Right ventricle myocardium superior (tissue), 1 donor: ENCODE data around the gene MUC4. TPM values are rescaled to one million over a fixed set of nuclear protein-coding genes. Genes with fewer than 3 reads are reported as not detected.

ENCODE experiments used
- ATAC-seq: fragments of 200-7000 bp; cut with Tn5 transposase; one replicate; pipeline ENCODE4 v1.9.1; 2020; ENCODE audit warnings: mild to moderate bottlenecking; ENCODE audit not compliant: poor library complexity
- DNase-seq: peaks from one replicate; pipeline ENCODE4 v3.0.0-alpha.2; 2020
- intact Hi-C: fragments of 100-400 bp; cut with DNase I; formaldehyde crosslinking; loops from one replicate; pipeline ENCODE4 v1.11.2; 2022
- total RNA-seq: library from RNA; stranded (reverse); fragmentation: NEBNext Ultra II Directional; extraction: Animal tissue kit (Norgen Biotek cat#: 25700); gene quantifications from one replicate; pipeline ENCODE4 v1.2.1, GENCODE V29; 2021
- donor health status: DM: no; HTN: yes; CAD: no; lungs with severe emphysema.

The MUC4 gene
- total RNA-seq, 1 donor from 2014 or later = not detected

DNA sequence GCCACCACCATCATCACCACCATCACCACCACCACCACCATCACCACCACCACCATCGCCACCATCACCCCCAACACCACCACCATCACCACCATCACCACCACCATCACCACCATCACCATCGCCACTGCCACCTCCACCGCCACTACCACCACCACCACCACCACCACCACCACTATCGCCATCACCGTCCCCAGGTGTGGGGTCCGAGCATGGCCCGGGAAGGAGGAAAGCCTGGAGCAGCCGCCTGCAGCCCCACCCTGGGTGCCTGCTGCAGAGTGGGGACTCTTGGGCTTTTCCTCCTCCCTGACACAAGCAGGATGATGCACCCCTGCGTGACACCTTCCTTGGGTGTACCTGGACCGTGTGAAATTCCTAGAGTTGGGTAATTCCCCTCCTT lies 43.9 kb downstream of the MUC4 start:
- DNase-seq (no peak), ATAC-seq (no peak)
- intact Hi-C loops = no loop called here

DNA sequence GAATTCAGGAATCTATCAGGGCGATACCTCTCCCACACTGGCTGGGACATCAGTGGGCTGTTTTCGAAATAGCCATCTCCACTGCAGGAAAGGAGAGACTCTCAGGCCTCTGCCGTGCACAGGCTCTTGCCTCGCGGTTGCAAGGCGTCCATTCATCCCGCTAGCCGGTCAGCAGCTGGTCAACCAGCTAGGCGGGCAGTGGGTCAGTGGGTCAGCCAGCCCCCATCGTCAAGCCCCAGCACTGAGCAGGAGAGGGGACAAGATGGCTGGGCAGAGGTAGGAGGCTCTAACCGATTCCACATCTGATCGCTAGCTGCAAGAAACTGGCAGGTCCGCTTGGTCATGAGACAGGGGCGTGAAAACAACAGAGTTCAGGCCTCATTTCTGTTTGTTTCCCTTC lies 45.1 kb downstream of the MUC4 start:
- no peak for ATAC-seq
- DNase-seq = no peak
- intact Hi-C loops = no loop called here

DNA sequence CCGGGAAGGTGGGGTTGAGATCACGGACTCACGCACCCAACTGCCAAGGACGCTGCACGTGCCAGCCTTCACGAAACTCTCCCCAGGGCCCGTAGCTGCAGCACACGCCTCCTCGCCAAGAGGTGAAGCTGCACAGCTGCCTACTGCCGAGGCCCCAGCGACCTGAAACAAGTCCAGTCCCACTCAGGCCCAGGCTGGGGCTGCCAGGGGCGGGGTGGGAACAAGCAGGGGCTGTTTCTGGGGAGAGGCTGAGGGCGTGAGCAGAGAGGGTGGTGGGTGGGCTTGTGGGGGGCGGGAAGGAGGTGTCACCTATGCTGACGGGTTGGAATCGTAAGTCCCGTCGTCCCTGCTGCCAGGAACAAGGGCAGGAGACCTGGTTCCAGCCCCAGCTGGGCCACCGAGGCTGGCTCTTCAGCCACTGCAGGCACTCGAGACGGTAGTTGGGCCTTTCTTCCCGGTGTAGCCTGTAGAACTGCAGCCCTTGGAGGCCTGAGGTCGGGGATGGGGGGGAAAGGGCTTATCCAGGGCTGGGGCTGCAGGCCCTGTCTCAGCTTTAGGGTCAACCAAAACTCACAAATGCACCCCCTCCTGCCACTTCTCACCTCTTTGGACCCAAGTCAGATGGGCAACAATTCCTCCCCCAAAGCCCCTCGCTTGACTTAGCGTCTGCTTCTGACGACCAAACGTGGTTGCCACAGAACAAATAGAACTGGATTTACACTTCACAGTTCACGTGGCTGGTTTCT lies 46.6 kb downstream of the MUC4 start:
- ATAC-seq = no peak

DNA sequence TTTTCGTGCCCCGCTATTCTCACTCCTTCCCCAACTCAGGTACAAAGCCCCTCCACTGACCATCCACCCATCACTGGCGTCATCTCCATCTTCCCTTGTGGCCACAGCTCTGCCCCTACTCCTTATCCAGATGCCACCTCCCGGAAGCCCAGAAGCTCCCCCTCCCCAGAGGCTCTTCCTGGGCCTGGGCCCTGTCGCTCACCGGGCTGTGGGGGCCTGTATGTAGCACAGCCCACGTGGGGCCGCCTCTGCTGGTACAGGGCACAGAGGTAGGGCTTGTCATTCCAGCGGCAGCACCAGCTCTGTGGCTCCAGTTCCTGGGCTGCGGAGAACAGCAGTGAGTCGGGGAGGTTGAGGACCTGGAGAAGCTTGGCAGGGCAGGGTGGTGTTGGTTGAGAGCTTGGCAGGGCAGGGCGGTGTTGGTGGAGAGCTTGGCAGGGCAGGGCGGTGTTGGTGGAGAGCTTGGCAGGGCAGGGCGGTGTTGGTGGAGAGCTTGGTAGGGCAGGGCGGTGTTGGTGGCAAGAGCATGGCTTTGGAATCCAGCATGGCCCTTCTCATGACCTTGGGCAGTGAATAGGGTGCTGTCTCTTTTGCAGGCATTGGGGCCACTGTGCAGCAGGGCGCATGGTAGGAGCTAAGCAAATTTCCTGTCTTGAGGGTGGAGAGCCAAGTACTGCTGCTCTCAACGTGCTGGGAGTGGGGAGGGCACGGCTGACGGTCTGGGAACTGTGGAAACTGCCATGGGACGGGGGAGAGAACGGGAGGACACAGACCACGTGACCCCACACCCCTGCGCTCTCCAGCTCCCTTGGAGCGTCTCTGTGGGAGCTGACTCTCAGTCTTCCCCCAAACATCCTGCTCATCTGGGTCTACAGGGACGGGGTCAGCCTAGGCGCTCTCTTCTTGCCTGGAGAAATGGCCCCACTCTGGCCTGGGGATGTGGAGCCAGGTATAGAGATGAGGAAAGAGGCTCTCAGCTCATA lies 47.6 kb downstream of the MUC4 start:
- DNase-seq = peak; percentile 29
- no peak for ATAC-seq
- intact Hi-C loops = no loop called here

More for the DNA sequence above, 46.6 kb downstream of the MUC4 start:
- intact Hi-C loops = no loop called here
- DNase-seq = peak; percentile 27

DNA sequence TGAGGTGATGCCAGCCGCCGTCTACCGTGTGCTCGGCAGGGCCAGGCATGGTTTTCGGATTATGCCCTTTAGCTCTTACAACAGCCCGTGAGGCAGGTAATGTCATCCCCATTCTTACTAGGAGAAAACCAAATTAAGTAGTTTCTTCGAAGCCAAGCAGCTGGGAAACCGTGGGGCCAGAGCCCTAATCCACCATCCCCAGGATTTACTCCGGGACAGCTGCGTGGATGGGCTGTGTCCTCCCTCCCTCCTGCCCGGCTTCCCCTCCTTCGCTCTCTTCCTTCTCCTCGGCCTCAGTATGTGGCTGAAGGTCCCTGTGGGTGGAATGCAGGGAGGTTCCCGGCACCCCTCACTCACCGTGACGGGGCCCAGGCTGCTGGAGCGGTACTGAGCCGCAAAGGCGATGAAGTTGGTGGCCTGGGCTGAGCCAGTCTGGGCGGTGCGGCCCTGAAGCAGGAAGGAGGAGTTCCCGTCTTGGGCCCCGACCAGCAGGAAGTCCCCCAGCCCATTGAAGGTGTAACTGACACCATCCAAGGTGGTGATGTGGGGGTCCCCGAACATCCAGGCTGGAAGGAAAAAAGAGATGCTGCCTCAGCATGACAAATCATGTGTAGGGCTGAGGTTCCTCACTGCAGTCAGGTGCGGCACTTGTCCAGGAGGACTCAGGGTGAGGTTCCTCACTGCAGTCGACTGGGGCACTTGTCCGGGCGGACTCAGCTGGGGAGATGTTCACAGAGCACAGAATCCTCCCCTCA lies 48.5 kb downstream of the MUC4 start:
- ATAC-seq (no peak), DNase-seq (peak; percentile 8)
- intact Hi-C loops = no loop called here

DNA sequence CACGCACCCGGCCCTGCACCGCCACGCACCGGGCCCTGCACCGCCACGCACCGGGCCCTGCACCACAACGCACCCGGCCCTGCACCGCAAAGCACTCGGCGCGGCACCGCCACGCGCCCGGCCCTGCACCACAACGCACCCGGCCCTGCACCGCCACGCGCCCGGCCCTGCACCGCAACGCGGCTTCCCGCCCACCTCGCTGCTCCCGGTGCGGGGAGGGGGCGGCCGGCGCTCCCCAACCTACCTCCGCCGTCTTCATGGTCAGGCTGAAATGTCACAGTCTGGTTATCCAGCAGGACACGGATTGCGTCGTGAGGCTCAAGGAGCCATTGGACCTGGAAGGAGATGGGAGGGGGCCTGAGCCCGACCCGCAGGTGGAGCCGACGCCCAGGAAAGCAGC lies 49.1 kb downstream of the MUC4 start:
- intact Hi-C loops = no loop called here
- ATAC-seq = no peak
- no peak for DNase-seq

DNA sequence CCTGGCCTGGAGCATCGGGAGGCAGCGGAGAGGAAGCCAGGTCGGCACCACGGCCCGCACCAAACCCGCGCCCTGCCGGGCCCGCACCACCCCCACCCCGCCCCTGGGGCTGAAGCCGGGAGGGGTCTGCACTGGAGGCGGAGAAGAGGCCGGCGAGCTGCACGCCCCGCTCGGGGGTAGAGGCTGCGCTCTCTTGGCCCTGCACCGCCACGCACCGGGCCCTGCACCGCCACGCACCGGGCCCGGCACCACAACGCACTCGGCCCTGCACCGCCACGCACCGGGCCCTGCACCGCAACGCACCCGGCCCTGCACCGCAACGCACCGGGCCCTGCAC lies 49.5 kb downstream of the MUC4 start:
- intact Hi-C loops = no loop called here
- ATAC-seq (no peak), DNase-seq (no peak)

DNA sequence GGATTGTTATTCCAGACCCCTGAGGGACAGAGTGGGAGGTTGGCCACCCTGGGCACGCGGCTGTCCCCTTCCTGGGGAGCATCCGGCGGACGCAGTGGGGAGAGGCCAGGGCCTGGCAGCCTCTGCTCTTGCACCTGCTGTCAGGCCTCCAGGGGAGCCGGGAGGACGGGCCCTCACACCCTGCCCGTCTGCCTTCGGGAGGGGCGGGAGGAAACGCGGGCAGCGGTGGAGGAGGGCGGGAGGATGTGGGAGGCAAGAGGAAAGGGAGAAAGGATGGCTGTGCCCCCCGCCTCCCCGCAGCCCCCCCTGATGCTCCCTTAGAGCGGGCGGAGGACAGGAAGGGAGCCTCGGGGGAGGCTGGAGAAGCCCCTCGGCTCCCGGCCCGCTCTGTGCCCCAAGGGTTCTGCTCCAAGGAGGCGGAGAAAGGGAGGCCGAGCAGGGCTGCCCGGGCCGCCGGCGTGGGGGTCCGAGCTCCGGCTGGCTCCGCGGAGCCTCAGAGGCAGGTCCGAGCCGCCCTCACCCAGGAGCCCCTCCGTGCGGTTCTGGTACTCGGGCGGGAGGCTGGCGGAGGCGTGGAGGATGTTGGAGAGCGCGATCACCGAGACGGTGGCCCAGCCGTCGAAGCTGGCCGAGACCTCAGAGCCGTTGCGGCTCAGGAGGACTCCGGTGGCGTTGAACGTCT lies 50.0 kb downstream of the MUC4 start:
- ATAC-seq = no peak
- intact Hi-C loops = no loop called here
- DNase-seq = no peak

DNA sequence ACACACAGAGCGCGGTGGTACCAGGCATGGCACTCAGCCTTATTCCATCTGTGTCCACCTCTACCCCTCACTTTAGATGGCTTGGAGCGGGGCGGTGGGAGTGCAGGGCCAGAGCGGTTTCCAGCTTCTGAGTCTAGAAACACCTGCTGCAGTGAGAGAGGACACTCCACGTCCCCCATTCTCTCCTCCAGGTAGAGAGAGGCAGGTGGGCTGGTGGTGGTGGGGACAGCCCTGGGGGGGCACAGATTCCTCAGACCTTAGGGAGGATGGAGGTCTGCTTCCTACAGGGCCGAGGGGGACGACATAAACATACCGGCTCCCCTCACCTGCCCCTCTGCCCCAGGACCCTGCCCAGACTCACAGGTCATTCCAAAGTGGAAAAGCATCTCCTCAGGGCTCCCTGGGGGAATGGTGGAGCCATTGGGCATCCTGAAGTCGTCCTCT lies 50.6 kb downstream of the MUC4 start:
- DNase-seq (no peak), ATAC-seq (peak; percentile 7)
- intact Hi-C loops = no loop called here

DNA sequence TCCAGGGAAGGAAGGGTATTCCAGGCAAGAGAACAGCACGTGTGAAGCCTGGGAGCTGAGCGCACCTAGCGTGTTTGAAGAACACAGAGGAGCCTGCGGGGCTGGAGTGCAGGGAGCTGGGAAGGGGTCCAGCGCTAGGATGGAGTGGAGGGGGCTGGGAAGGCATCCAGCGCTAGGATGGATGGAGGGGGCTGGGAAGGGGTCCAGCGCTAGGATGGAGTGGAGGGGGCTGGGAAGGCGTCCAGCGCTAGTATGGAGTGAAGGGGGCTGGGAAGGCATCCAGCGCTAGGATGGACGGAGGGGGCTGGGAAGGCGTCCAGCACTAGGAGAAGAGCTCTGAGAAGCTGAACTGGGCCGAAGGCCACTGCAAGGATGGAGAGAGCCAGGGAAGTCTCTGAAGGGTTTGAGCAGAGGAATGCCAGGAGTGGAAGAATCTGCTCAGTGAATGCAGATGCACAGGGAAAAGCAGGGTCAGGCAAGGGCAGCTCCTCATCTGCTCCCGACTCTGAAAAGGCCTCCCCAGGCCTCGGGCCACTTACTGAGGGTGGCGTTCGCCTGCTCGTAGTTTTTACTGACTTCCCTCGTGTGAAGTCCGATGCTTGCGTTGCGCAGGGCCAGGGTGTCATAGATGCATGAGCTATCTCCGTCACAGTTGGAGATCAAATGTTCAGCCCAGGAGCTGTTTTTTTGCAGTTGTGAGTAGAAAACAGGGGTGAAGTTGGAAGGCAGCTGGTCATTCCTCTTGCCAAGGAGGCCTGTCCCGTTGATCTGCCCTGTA lies 51.2 kb downstream of the MUC4 start:
- ATAC-seq (peak; percentile 66), DNase-seq (peak; percentile 64)
- intact Hi-C loops = no loop called here

DNA sequence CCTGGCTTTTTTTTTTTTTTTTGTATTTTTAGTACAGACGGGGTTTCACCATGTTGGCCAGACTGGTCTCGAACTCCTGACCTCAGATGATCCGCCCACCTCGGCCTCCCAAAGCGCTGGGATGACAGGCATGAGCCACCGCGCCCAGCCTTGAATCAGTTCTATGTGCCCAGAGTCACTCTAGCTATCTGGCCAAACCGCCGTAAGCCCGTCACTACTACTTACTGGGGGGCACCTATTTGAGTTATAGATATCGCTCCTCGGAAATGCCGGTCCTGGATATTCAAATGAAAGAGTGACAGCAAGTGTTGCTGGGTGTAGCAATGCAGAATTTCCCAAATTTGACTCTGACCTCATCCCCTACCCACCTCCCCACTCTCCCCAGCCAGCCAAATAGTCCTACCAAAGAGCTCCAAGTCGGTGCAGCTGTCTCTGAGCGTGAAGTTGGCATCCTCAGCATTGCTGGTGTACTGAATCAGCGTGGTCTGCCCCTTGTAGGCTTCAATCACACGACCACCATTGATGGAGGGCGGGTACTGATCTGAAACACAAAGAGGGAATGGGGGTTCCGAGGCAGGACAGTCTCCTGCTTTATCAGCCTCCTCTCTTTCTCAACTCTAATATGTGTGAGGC lies 52.9 kb downstream of the MUC4 start:
- DNase-seq = no peak

DNA sequence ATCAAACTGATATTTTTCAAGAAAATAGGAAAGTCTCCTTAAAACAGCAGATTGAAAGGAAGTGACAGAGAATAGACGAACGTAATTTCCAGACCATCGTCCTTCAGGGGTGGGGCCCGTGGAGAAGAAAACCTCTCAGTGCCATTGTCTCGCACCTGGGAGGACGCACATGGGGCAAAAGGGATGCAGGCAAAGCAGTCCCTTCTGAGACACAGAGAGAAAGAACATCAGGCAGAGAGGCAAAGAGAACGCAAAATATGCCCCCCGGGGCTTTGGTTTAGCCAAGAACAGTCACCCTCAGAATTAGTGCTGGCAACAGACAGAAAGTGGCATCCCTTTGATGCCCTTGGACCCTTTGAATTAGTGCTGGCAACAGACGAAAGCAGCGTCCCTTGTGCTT lies 53.9 kb downstream of the MUC4 start:
- DNase-seq (no peak), ATAC-seq (no peak)
- intact Hi-C loops = no loop called here

More for the DNA sequence above, 52.9 kb downstream of the MUC4 start:
- no peak for ATAC-seq
- intact Hi-C loops = no loop called here

DNA sequence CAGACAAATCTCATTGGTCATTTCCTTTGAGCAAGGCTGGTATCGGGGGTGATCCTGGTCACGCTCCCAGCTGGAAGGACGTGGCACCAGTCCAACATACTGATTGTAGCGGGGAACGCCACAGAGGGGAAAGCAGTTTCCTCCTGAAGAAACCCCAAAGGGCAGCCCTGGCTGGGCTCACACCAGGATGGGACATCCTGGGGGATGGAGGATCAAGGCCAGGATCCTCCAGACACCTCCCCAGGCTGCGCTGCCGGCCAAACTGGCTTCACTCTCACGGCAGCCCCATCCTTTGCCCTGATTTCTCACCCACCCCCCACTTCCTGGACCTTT lies 54.3 kb downstream of the MUC4 start:
- DNase-seq (no peak), ATAC-seq (no peak)
- intact Hi-C loops = no loop called here

DNA sequence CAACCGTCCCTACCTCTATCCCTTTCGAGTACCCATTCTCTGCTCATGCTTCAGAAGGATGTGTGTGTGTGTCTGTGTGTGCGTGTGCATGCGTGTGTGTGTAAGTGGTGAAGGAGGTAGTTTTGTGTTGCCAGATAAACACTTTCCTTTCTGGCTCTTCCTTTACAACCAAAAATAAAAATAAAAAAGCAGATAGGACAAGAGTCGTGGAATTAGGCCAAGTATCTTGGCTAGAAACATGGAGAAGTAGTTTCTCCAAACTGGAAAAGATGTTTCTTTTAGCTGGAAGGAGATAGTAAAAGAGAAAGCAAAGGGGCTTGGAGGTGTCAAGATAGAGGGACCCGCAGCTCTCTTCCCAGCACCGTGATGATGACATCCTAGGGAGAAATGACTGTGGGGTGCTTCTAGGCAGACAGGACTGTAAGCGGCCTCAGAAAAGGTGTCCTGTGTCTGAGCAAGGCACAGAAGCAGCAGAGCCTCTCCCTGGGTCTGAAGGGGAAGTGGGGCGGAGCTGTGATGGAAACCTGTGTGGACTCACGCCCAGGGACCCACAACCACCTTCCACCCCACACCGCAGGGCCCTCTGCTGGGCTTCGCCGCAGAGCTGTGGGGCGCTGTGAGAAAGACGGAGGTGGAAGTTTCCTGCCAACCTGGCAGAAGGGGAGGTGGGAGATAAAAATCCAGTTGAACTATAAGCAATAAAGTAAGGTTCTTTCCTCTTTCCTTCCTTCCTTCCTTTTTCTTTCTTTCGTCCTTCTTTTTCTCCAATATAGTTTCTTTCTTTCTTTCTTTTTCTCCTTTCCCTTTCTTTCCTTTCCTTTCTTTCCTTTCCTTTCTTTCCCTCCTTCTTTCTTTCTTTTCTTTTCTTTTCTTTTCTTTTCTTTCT lies 55.7 kb downstream of the MUC4 start:
- no peak for DNase-seq
- no peak for ATAC-seq
- intact Hi-C loops = no loop called here

DNA sequence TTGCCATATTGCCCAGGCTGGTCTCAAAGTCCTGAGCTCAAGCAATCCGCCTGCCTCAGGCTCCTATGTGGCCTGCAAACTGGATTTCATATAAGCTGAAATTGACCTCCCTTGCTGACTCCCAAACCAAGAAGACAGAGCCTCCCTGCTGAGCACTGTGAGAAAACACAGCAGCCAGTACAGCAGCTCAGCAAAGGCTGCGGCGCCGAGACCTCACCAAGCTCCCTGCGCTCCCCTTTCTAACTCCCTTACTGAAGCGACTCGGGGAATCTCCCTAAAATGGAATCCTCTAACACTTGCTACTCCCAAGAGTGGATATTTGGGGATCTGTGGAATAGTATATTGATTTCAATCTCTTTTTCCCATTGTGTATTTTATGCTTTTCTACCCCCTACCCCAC lies 56.3 kb downstream of the MUC4 start:
- intact Hi-C loops = no loop called here
- ATAC-seq = no peak

DNA sequence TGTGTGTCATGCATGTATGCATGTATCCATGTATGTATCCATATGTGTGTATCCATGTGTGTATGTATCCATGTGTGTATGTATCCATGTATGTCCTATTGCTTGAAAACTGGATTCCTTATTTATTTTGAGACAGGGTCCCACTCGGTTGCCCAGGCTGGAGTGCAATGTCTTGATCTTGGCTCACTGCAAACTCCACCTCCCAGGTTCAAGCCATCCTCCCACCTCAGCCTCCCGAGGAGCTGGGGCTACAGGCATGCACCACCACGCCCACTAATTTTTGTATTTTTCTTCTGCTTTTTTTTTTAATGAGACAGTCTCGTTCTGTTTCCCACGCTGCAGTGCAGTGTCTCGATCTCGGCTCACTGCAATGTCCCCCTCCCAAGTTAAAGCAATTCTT lies 56.8 kb downstream of the MUC4 start:
- ATAC-seq = no peak
- intact Hi-C loops = no loop called here
- DNase-seq = no peak

More for the DNA sequence above, 56.3 kb downstream of the MUC4 start:
- no peak for DNase-seq

DNA sequence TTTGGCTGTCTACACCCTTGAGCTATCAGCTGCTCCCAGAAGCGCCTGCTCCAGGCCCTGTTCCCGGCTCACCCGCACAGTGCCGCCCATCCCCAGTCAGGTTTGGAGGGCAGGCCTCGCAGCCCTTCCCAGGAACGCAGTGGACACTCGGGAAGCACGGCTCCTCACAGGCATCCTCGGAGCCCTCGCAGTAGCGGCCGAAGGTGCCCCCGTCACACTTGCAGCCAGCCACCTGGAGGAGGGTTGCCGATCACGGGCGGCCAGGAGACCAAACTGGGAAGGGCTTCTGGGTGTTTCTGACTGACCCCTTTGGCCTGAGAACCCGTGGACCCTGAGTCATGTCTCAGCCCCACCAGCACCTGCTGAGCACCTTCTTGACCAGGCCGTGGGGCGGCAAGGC lies 57.6 kb downstream of the MUC4 start:
- DNase-seq = peak; percentile 29
- intact Hi-C loops = no loop called here
- ATAC-seq = no peak
